Measurements from ENCODE around the gene CACNA1C.
"Not testable (repeated sequence)": the region's sequence is repeated elsewhere in the genome, so short reads cannot be mapped to it uniquely, and the experiment has no call there.

Gene CACNA1C

DNA sequence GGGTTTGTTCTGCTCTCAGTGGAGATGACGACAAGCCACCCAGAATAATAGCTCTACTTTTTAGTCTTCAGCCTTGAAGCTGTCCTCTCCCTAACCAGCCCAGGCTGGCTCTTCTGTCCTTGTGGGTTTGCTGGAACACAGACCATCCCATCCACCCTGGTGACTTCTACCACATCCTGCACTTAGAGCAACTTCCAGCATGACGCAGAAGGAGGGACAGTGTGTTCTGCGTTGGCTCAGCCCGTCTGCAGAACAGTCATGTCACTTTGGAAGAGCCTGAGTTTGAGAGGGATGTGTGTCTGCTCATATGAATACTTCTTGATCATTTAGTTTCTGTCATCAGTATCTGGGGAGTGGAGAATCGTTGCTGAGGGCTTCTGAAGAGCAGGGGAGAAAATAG, 198.0 kb downstream of the CACNA1C start:
- no peak for DNase-seq (ENCODE audit: low read depth)
- H3K4me3 ChIP-seq (ENCODE audit: low read depth, low read length): no peak overlapping the region
- TF ChIP-seq, protein P1, sequence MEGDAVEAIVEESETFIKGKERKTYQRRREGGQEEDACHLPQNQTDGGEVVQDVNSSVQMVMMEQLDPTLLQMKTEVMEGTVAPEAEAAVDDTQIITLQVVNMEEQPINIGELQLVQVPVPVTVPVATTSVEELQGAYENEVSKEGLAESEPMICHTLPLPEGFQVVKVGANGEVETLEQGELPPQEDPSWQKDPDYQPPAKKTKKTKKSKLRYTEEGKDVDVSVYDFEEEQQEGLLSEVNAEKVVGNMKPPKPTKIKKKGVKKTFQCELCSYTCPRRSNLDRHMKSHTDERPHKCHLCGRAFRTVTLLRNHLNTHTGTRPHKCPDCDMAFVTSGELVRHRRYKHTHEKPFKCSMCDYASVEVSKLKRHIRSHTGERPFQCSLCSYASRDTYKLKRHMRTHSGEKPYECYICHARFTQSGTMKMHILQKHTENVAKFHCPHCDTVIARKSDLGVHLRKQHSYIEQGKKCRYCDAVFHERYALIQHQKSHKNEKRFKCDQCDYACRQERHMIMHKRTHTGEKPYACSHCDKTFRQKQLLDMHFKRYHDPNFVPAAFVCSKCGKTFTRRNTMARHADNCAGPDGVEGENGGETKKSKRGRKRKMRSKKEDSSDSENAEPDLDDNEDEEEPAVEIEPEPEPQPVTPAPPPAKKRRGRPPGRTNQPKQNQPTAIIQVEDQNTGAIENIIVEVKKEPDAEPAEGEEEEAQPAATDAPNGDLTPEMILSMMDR (IDR thresholded peaks at IDR 0.05; ENCODE audit: low read depth, low read length, missing control alignments): no peak
- in situ Hi-C loops (cut with HindIII; ENCODE audit: low sequenced_read_pairs): no loop called here

DNA sequence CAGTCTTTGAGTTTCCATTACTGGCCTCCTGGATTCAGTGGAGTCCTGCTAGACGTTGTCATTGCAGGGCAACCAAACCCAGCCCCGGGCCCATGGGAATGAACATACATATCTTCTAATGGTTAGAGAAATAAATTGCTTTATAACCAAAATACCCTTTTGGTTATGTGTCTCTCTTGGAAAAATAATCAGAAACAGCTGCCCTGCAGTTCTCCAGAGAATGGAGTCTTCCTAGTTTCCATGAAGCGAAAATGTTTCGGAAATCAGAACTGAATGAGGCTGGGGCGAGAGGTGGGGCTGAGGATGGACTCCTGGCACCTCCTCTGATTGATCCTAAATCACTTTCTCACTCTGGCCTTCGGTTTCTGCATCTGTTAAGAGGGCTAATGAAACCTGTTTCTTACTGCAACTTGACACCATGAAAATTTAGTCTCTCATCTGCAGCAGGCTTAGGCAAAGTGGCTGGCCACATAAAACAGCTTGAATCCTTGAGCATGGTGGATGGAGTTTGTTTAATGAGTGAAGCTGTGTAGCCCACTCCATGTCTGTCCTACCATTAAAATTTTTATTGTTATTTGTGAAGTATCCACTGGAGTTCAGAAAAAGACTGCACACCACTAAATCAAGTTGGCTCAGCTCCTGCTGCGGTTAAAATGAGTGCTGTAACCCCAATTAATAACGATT, 198.9 kb downstream of the CACNA1C start:
- in situ Hi-C loops (cut with HindIII; ENCODE audit: low sequenced_read_pairs): no loop called here
- H3K4me3 ChIP-seq (ENCODE audit: low read depth, low read length): no peak overlapping the region

DNA sequence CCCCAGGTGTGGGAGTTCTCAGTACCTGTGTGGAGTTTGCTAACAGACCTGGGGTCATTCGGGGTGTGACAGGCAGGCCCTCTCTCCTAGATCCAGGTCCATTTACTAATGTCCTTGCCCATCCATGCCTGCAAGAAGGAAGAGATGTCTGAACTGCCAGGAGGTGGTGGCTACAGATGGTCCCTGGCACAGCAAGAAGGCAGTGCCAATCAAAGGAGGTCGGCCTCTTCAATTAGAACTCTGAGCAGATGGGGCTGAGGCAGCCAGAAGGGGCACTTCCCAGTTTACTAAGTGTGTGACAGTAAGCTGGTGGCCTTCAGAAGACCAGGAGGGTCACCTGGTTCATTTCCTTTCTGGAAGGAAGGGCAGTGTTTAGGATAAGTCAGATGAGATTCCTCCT, 202.5 kb downstream of the CACNA1C start:
- in situ Hi-C loops (cut with HindIII; ENCODE audit: low sequenced_read_pairs): no loop called here
- TF ChIP-seq, protein P1 (IDR thresholded peaks at IDR 0.05; ENCODE audit: low read depth, low read length, missing control alignments): no peak
- no peak for DNase-seq (ENCODE audit: low read depth)
- no peak overlapping the region for H3K4me3 ChIP-seq (ENCODE audit: low read depth, low read length)

More for the DNA sequence above, 198.9 kb downstream of the CACNA1C start:
- DNase-seq (ENCODE audit: low read depth): no peak
- TF ChIP-seq, protein P1 (IDR thresholded peaks at IDR 0.05; ENCODE audit: low read depth, low read length, missing control alignments): no peak

DNA sequence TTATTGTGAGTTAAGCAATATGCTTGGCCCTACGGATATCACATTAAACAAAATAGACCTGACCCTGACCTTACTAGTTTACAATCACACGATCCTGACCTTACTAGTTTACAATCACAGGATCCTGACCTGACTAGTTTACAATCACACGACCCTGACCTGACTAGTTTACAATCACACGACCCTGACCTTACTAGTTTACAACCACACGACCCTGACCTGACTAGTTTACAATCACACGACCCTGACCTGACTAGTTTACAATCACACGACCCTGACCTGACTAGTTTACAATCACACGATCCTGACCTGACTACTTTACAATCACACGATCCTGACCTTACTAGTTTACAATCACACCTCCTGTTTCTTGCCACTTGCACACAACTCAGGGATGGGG, 202.9 kb downstream of the CACNA1C start:
- DNase-seq (ENCODE audit: low read depth); H3K4me3 ChIP-seq (ENCODE audit: low read depth, low read length); in situ Hi-C loops (cut with HindIII; ENCODE audit: low sequenced_read_pairs): not testable (repeated sequence)

DNA sequence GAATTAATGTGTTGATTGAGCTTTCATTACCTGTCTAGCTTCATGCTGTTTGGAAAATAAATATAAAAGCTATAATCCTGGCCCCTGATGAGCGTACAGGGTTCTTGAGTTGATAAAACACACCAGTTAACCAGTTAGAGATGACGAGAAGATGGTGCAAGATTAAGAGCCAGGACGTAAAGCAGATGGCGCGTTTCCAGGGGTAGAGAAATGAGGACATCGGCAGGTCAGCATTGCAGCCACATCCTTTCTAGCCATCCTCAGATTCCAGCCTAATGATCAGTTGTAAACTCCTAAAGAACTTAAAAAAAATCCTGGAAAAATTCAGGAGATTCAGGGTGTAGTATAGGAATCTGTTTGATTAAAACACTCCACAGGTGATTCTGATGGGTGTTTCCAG, 203.7 kb downstream of the CACNA1C start:
- no peak for DNase-seq (ENCODE audit: low read depth)
- TF ChIP-seq, protein P1 (IDR thresholded peaks at IDR 0.05; ENCODE audit: low read depth, low read length, missing control alignments): no peak

DNA sequence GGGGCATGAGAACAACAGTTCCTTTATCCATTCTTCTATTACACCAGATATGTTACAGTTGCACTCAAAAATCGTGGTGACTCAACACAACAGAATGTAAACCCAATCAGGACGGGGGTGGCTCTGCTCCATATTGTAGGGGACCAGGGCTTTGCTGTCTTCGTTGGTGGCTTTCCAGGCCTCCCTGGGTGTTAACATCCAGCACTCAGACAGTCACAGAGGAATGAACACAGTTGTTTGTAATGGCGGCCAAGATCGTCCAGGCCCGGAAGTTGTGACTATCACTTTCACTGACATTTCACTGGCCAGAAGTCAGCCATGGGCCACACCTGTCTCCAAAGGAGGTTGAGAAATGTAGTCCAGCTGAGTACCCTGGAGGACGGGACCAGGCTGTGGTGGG, 204.1 kb downstream of the CACNA1C start:
- DNase-seq (ENCODE audit: low read depth): no peak
- TF ChIP-seq, protein P1 (IDR thresholded peaks at IDR 0.05; ENCODE audit: low read depth, low read length, missing control alignments): no peak
- in situ Hi-C loops (cut with HindIII; ENCODE audit: low sequenced_read_pairs): no loop called here
- no peak overlapping the region for H3K4me3 ChIP-seq (ENCODE audit: low read depth, low read length)

More for the DNA sequence above, 203.7 kb downstream of the CACNA1C start:
- in situ Hi-C loops (cut with HindIII; ENCODE audit: low sequenced_read_pairs): no loop called here
- H3K4me3 ChIP-seq (ENCODE audit: low read depth, low read length): no peak overlapping the region

DNA sequence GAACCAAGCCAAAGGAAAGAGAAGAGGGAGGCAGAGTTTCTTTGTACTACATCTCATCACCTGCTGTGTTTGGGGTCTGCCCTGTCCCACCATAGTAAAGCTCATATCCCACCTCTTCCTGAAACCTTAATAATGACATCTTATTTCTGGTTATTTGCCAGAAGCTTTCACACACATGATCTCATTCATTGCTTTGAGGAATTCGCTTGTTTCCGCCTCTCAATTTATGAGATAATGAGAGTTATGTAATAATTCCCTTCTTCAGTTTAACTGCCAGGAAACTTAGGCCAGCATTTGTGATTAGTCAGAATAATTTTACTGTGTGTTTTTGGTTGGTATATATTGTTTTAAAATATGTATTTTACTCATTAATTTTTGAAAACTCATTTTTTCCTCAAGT, 205.2 kb downstream of the CACNA1C start:
- DNase-seq (ENCODE audit: low read depth): no peak
- TF ChIP-seq, protein P1 (IDR thresholded peaks at IDR 0.05; ENCODE audit: low read depth, low read length, missing control alignments): no peak
- H3K4me3 ChIP-seq (ENCODE audit: low read depth, low read length): no peak overlapping the region
- in situ Hi-C loops (cut with HindIII; ENCODE audit: low sequenced_read_pairs): no loop called here
